PC-3 (cell line): Measurements from ENCODE around the gene IL16.

Experiments used
- CTCF ChIP-seq: fragments of 300-600 bp; sonication (generic); conservative IDR thresholded peaks from 2 replicates; pipeline ENCODE4 v1.5.1; 2017; ENCODE audit warnings: antibody characterized with exemption, low read depth, mild to moderate bottlenecking, low read length
- EZH2 ChIP-seq: fragments of 300-600 bp; sonication (generic); IDR thresholded peaks from one replicate; pipeline ENCODE4 v1.6.1; 2017; ENCODE audit warnings: antibody characterized with exemption, mild to moderate bottlenecking, low read length; ENCODE audit not compliant: unreplicated experiment
- EZH2phosphoT487 ChIP-seq: fragments of 300-600 bp; sonication (generic); IDR thresholded peaks from 2 replicates; pipeline ENCODE4 v1.6.1; 2018; ENCODE audit warnings: mild to moderate bottlenecking, antibody characterized with exemption, low read length, borderline replicate concordance

- TF ChIP-seq CTCF: no peak
- TF ChIP-seq EZH2: no peak
- no peak for TF ChIP-seq EZH2phosphoT487
Measured at GRCh38 chr15:81323944-81324881, 127.5 kb downstream of the IL16 start, which contains the start of gene STARD5.
